ENCODE data around the gene GPR32.
"Not testable (repeated sequence)": the region's sequence is repeated elsewhere in the genome, so short reads cannot be mapped to it uniquely, and the experiment has no call there.

Gene GPR32

GRCh38 chr19:50770888-50771287, 624 bp downstream of the GPR32 start:
- DNase-seq: no peak
- Histone ChIP-seq H3K4me3 (ENCODE audit: control insufficient read depth in 1 of 7, extremely low read depth in 1 of 7, insufficient read depth in 4 of 7, low read depth in 2 of 7, low read length in 6 of 7) (no peak overlapping the region), H3K4me1 (ENCODE audit: control extremely low read depth in 1 of 4, control insufficient read depth in 4 of 4, insufficient read depth in 4 of 4, low read length in 3 of 4) (peaks cover 0 to 10% (median 2%) of the 10 kb centered on the region in 4 experiments), H3K36me3 (ENCODE audit: control insufficient read depth in 4 of 4, insufficient read depth in 4 of 4, low read length in 3 of 4) (no peaks in the 10 kb centered on the region), H3K27ac (ENCODE audit: insufficient read depth in 1 of 2, low read depth in 1 of 2, low read length in 2 of 2, poor library complexity in 1 of 2, severe bottlenecking in 2 of 2) (no peak overlapping the region), H3K9me3 (ENCODE audit: control extremely low read depth in 1 of 5, control insufficient read depth in 4 of 5, insufficient read depth in 2 of 5, low read depth in 1 of 5, low read length in 4 of 5) (peaks cover 0 to 2% (median 0%) of the 10 kb centered on the region in 5 experiments), H3K27me3 (replicated peaks in 2 of 5; ENCODE audit: control insufficient read depth in 4 of 5, insufficient read depth in 5 of 5, low read length in 4 of 5) (peaks cover 0 to 13% (median 7%) of the 10 kb centered on the region in 5 experiments)
- CTCF ChIA-PET: no interaction called here
- POLR2A ChIA-PET: no interaction called here
- 98% methylated on average over 12 of the region's 13 CpGs for WGBS (ENCODE audit: insufficient coverage)

- peaks cover 0 to 10% (median 2%) of the 10 kb centered on the region in 4 experiments for H3K4me1 ChIP-seq (ENCODE audit: control extremely low read depth in 1 of 4, control insufficient read depth in 4 of 4, insufficient read depth in 4 of 4, low read length in 3 of 4)
- peak; percentile 25 to 57 (median 55) for DNase-seq
- H3K9me3 ChIP-seq (ENCODE audit: control extremely low read depth in 1 of 5, control insufficient read depth in 4 of 5, insufficient read depth in 2 of 5, low read depth in 1 of 5, low read length in 4 of 5): peaks cover 0 to 11% (median 0%) of the 10 kb centered on the region in 5 experiments
- H3K36me3 ChIP-seq (ENCODE audit: control insufficient read depth in 4 of 4, insufficient read depth in 4 of 4, low read length in 3 of 4): no peaks in the 10 kb centered on the region
- 17% methylated on average over 1 of the region's 2 CpGs for WGBS (ENCODE audit: insufficient coverage)
- H3K4me3 ChIP-seq (ENCODE audit: control insufficient read depth in 1 of 7, extremely low read depth in 1 of 7, insufficient read depth in 4 of 7, low read depth in 2 of 7, low read length in 6 of 7): no peak overlapping the region
- ChIA-PET CTCF (no interaction called here), POLR2A (interaction anchor here (1.2 kb wide), 1 partner anchor 10 kb away, joined by 3 read pairs; no protein-coding TSS in a partner anchor)
- H3K27ac ChIP-seq (ENCODE audit: insufficient read depth in 1 of 2, low read depth in 1 of 2, low read length in 2 of 2, poor library complexity in 1 of 2, severe bottlenecking in 2 of 2): no peak overlapping the region
- H3K27me3 ChIP-seq (replicated peaks in 2 of 5; ENCODE audit: control insufficient read depth in 4 of 5, insufficient read depth in 5 of 5, low read length in 4 of 5): peaks cover 0 to 28% (median 7%) of the 10 kb centered on the region in 5 experiments
Observed at GRCh38 chr19:50772476-50772875, 2.2 kb downstream of the GPR32 start.

GRCh38 chr19:50772912-50773311, 2.6 kb downstream of the GPR32 start:
- WGBS (ENCODE audit: insufficient coverage): 100% methylated on average over 2 of the region's 3 CpGs
- ChIA-PET CTCF (interaction anchor here (0.6 to 1.5 kb wide), 2 partner anchors 9 to 51 kb away, joined by 3 read pairs; no protein-coding TSS in a partner anchor), POLR2A (interaction anchor here (1.2 kb wide), 1 partner anchor 10 kb away, joined by 3 read pairs; no protein-coding TSS in a partner anchor)
- H3K36me3 ChIP-seq (ENCODE audit: control insufficient read depth in 4 of 4, insufficient read depth in 4 of 4, low read length in 3 of 4); H3K27ac ChIP-seq (ENCODE audit: insufficient read depth in 1 of 2, low read depth in 1 of 2, low read length in 2 of 2, poor library complexity in 1 of 2, severe bottlenecking in 2 of 2); H3K4me3 ChIP-seq (ENCODE audit: control insufficient read depth in 1 of 7, extremely low read depth in 1 of 7, insufficient read depth in 4 of 7, low read depth in 2 of 7, low read length in 6 of 7); DNase-seq; H3K4me1 ChIP-seq (ENCODE audit: control extremely low read depth in 1 of 4, control insufficient read depth in 4 of 4, insufficient read depth in 4 of 4, low read length in 3 of 4): not testable (repeated sequence)
- peaks cover 0 to 12% (median 0%) of the 10 kb centered on the region in 5 experiments for H3K9me3 ChIP-seq (ENCODE audit: control extremely low read depth in 1 of 5, control insufficient read depth in 4 of 5, insufficient read depth in 2 of 5, low read depth in 1 of 5, low read length in 4 of 5)
- peaks cover 0 to 32% (median 11%) of the 10 kb centered on the region in 5 experiments for H3K27me3 ChIP-seq (replicated peaks in 2 of 5; ENCODE audit: control insufficient read depth in 4 of 5, insufficient read depth in 5 of 5, low read length in 4 of 5)

- CTCF ChIA-PET: interaction anchor here (0.6 to 1.5 kb wide), 2 partner anchors 9 to 51 kb away, joined by 3 read pairs; no protein-coding TSS in a partner anchor
- 71% methylated on average over 5 of the region's 7 CpGs for WGBS (ENCODE audit: insufficient coverage)
Observed at GRCh38 chr19:50773454-50773853, 3.2 kb downstream of the GPR32 start.

GRCh38 chr19:50776131-50776530, 5.9 kb downstream of the GPR32 start:
- CTCF ChIA-PET: interaction anchor here (1.4 to 7.5 kb wide), 2 partner anchors 70 to 73 kb away, joined by 5 to 36 read pairs; no protein-coding TSS in a partner anchor
- peaks cover 4 to 64% (median 29%) of the 10 kb centered on the region in 5 experiments for H3K27me3 ChIP-seq (replicated peaks in 2 of 5; ENCODE audit: control insufficient read depth in 4 of 5, insufficient read depth in 5 of 5, low read length in 4 of 5)
- WGBS (ENCODE audit: insufficient coverage): 89% methylated on average over 4 of the region's 5 CpGs

More at GRCh38 chr19:50773454-50773853, 3.2 kb downstream of the GPR32 start:
- H3K4me1 ChIP-seq (ENCODE audit: control extremely low read depth in 1 of 4, control insufficient read depth in 4 of 4, insufficient read depth in 4 of 4, low read length in 3 of 4); DNase-seq; H3K27ac ChIP-seq (ENCODE audit: insufficient read depth in 1 of 2, low read depth in 1 of 2, low read length in 2 of 2, poor library complexity in 1 of 2, severe bottlenecking in 2 of 2); H3K36me3 ChIP-seq (ENCODE audit: control insufficient read depth in 4 of 4, insufficient read depth in 4 of 4, low read length in 3 of 4); H3K4me3 ChIP-seq (ENCODE audit: control insufficient read depth in 1 of 7, extremely low read depth in 1 of 7, insufficient read depth in 4 of 7, low read depth in 2 of 7, low read length in 6 of 7): not testable (repeated sequence)
- Histone ChIP-seq H3K27me3 (replicated peaks in 2 of 5; ENCODE audit: control insufficient read depth in 4 of 5, insufficient read depth in 5 of 5, low read length in 4 of 5) (peaks cover 0 to 37% (median 15%) of the 10 kb centered on the region in 5 experiments), H3K9me3 (ENCODE audit: control extremely low read depth in 1 of 5, control insufficient read depth in 4 of 5, insufficient read depth in 2 of 5, low read depth in 1 of 5, low read length in 4 of 5) (peaks cover 0 to 12% (median 0%) of the 10 kb centered on the region in 5 experiments)
- POLR2A ChIA-PET: interaction anchor here (1.2 kb wide), 1 partner anchor 9 kb away, joined by 3 read pairs; no protein-coding TSS in a partner anchor

GRCh38 chr19:50777261-50777660, 7.0 kb downstream of the GPR32 start:
- WGBS (ENCODE audit: insufficient coverage): 20% methylated on average over 1 of the region's 4 CpGs
- DNase-seq: no peak
- H3K27me3 ChIP-seq (replicated peaks in 2 of 5; ENCODE audit: control insufficient read depth in 4 of 5, insufficient read depth in 5 of 5, low read length in 4 of 5): peaks cover 4 to 74% (median 29%) of the 10 kb centered on the region in 5 experiments

More at GRCh38 chr19:50776131-50776530, 5.9 kb downstream of the GPR32 start:
- no peak for DNase-seq
- Histone ChIP-seq H3K4me1 (ENCODE audit: control extremely low read depth in 1 of 4, control insufficient read depth in 4 of 4, insufficient read depth in 4 of 4, low read length in 3 of 4) (peaks cover 0 to 8% (median 3%) of the 10 kb centered on the region in 4 experiments), H3K9me3 (ENCODE audit: control extremely low read depth in 1 of 5, control insufficient read depth in 4 of 5, insufficient read depth in 2 of 5, low read depth in 1 of 5, low read length in 4 of 5) (peaks cover 0 to 12% (median 0%) of the 10 kb centered on the region in 5 experiments), H3K27ac (ENCODE audit: insufficient read depth in 1 of 2, low read depth in 1 of 2, low read length in 2 of 2, poor library complexity in 1 of 2, severe bottlenecking in 2 of 2) (no peak overlapping the region), H3K36me3 (ENCODE audit: control insufficient read depth in 4 of 4, insufficient read depth in 4 of 4, low read length in 3 of 4) (no peaks in the 10 kb centered on the region), H3K4me3 (ENCODE audit: control insufficient read depth in 1 of 7, extremely low read depth in 1 of 7, insufficient read depth in 4 of 7, low read depth in 2 of 7, low read length in 6 of 7) (no peak overlapping the region)
- POLR2A ChIA-PET: no interaction called here

GRCh38 chr19:50777830-50778303, 7.6 kb downstream of the GPR32 start:
- Histone ChIP-seq H3K4me3 (ENCODE audit: control insufficient read depth in 1 of 7, extremely low read depth in 1 of 7, insufficient read depth in 4 of 7, low read depth in 2 of 7, low read length in 6 of 7) (no peak overlapping the region), H3K9me3 (ENCODE audit: control extremely low read depth in 1 of 5, control insufficient read depth in 4 of 5, insufficient read depth in 2 of 5, low read depth in 1 of 5, low read length in 4 of 5) (peaks cover 0 to 10% (median 0%) of the 10 kb centered on the region in 5 experiments), H3K36me3 (ENCODE audit: control insufficient read depth in 4 of 4, insufficient read depth in 4 of 4, low read length in 3 of 4) (no peaks in the 10 kb centered on the region), H3K27ac (ENCODE audit: insufficient read depth in 1 of 2, low read depth in 1 of 2, low read length in 2 of 2, poor library complexity in 1 of 2, severe bottlenecking in 2 of 2) (no peak overlapping the region), H3K4me1 (ENCODE audit: control extremely low read depth in 1 of 4, control insufficient read depth in 4 of 4, insufficient read depth in 4 of 4, low read length in 3 of 4) (peaks cover 0 to 8% (median 3%) of the 10 kb centered on the region in 4 experiments), H3K27me3 (replicated peaks in 2 of 5; ENCODE audit: control insufficient read depth in 4 of 5, insufficient read depth in 5 of 5, low read length in 4 of 5) (peaks cover 4 to 79% (median 29%) of the 10 kb centered on the region in 5 experiments)
- ChIA-PET CTCF (interaction anchor here (0.7 to 7.5 kb wide), 6 partner anchors 53 to 305 kb away, joined by 3 to 36 read pairs (median 4); no protein-coding TSS in a partner anchor), POLR2A (interaction anchor here (1.0 kb wide), 1 partner anchor 54 kb away, joined by 3 read pairs; no protein-coding TSS in a partner anchor)
- DNase-seq: peak; percentile 36 to 70 (median 56)
- under 1% methylated on average over 22 of the region's 30 CpGs for WGBS (ENCODE audit: insufficient coverage)

More at GRCh38 chr19:50777261-50777660, 7.0 kb downstream of the GPR32 start:
- no peak overlapping the region for H3K27ac ChIP-seq (ENCODE audit: insufficient read depth in 1 of 2, low read depth in 1 of 2, low read length in 2 of 2, poor library complexity in 1 of 2, severe bottlenecking in 2 of 2)
- ChIA-PET POLR2A (interaction anchor here (1.0 kb wide), 1 partner anchor 53 kb away, joined by 3 read pairs; no protein-coding TSS in a partner anchor), CTCF (interaction anchor here (0.7 to 7.5 kb wide), 7 partner anchors 44 to 305 kb away, joined by 3 to 36 read pairs (median 4); partner anchors contain the start of gene CLEC11A)
- no peaks in the 10 kb centered on the region for H3K36me3 ChIP-seq (ENCODE audit: control insufficient read depth in 4 of 4, insufficient read depth in 4 of 4, low read length in 3 of 4)
- peaks cover 0 to 12% (median 0%) of the 10 kb centered on the region in 5 experiments for H3K9me3 ChIP-seq (ENCODE audit: control extremely low read depth in 1 of 5, control insufficient read depth in 4 of 5, insufficient read depth in 2 of 5, low read depth in 1 of 5, low read length in 4 of 5)
- peaks cover 0 to 8% (median 3%) of the 10 kb centered on the region in 4 experiments for H3K4me1 ChIP-seq (ENCODE audit: control extremely low read depth in 1 of 4, control insufficient read depth in 4 of 4, insufficient read depth in 4 of 4, low read length in 3 of 4)
- H3K4me3 ChIP-seq (ENCODE audit: control insufficient read depth in 1 of 7, extremely low read depth in 1 of 7, insufficient read depth in 4 of 7, low read depth in 2 of 7, low read length in 6 of 7): no peak overlapping the region
